HepG2 (cell line): ENCODE results near the gene TMCC1. TPM values are rescaled to one million over a fixed set of nuclear protein-coding genes. Genes with fewer than 3 reads are reported as not detected.

Experiments used
- ATAC-seq: fragments of 200-7000 bp; cut with Tn5 transposase; 3 replicates; pipeline ENCODE4 v1.9.1; 2020; ENCODE audit warnings: mild to moderate bottlenecking, moderate library complexity
- BruUV-seq: library from RNA; stranded (reverse); fragments of 400-500 nt; replicated peaks from 2 replicates; lab custom pipeline; 2021; lab: Mats Ljungman, UMichigan
- CTCF ChIA-PET: fragments of 300-600 bp; formaldehyde crosslinking; extraction: SDS; loops from one replicate; lab custom pipeline; 2021; ENCODE audit warnings: low total read pairs, inconsistent platforms, low intra/inter-chr PET ratio; lab: Yijun Ruan, JAX
- POLR2A ChIA-PET: fragments of 350-600 bp; sonication (Branson Sonifier 250); formaldehyde crosslinking; loops from one replicate; lab custom pipeline; 2020; ENCODE audit warnings: antibody characterized with exemption, inconsistent platforms; lab: Yijun Ruan, JAX
- DNase-seq: peaks from one replicate; pipeline ENCODE4 v3.0.0-alpha.2; 2015; ENCODE audit warnings: low spot score
- FAIRE-seq: peaks from 3 replicates; lab custom pipeline; 2011; peaks lifted over from hg19 to GRCh38; lab: Jason Lieb, UNC
- H2AFZ ChIP-seq: one replicate; pipeline ENCODE4 v1.6.1; 2011; ENCODE audit warnings: low read length, inconsistent platforms
- H3K27ac ChIP-seq: fragments of 300-600 bp; 3 replicates; pipeline ENCODE4 v1.8.0; 2011; ENCODE audit warnings: mixed run types, mild to moderate bottlenecking, mixed read lengths, low read length, inconsistent platforms; ENCODE audit not compliant: insufficient read depth; ENCODE audit errors: extremely low read length
- H3K27me3 ChIP-seq, 2 experiments: fragments of 200-600 bp in 1 of 2; 2 replicates in 1 of 2; 3 replicates in 1 of 2; pipeline versions ENCODE4 v1.6.0 to v1.8.0; 2011; ENCODE audit warnings: low read length in 2 of 2, mild to moderate bottlenecking in 2 of 2, moderate library complexity in 2 of 2, inconsistent platforms in 1 of 2; ENCODE audit not compliant: insufficient read depth in 2 of 2, control insufficient read depth in 1 of 2
- H3K36me3 ChIP-seq, 2 experiments: fragments of 200-600 bp in 1 of 2; replicated peaks in 1 of 2; 2 replicates in 1 of 2; 3 replicates in 1 of 2; pipeline versions ENCODE4 v1.5.1 to v1.8.0; 2011; ENCODE audit warnings: low read length in 2 of 2, inconsistent platforms in 1 of 2; ENCODE audit not compliant: insufficient read depth in 2 of 2, control insufficient read depth in 1 of 2
- H3K4me1 ChIP-seq: 2 replicates; pipeline ENCODE4 v1.5.1; 2012; ENCODE audit warnings: low read length, inconsistent platforms; ENCODE audit not compliant: insufficient read depth
- H3K4me2 ChIP-seq: 2 replicates; pipeline ENCODE4 v1.6.0; 2011; ENCODE audit warnings: low read depth, low read length, inconsistent platforms
- H3K4me3 ChIP-seq, 3 experiments: fragments of 200-600 bp in 1 of 3; sonication (generic), shearing (Covaris generic) in 1 of 3; replicated peaks in 1 of 3; 2 replicates each; pipeline ENCODE4 v1.5.1; 2011 to 2016; ENCODE audit warnings: low read length in 3 of 3, inconsistent platforms in 2 of 3, low read depth in 2 of 3, mild to moderate bottlenecking in 2 of 3, control low read depth in 1 of 3, mixed read lengths in 1 of 3; ENCODE audit not compliant: insufficient read depth in 1 of 3
- H3K79me2 ChIP-seq: one replicate; pipeline ENCODE4 v1.6.1; 2011; ENCODE audit warnings: low read length, inconsistent platforms; ENCODE audit not compliant: insufficient read depth
- H3K9ac ChIP-seq: 2 replicates; pipeline ENCODE4 v1.6.0; 2011; ENCODE audit warnings: mild to moderate bottlenecking, low read depth, low read length, inconsistent platforms; ENCODE audit not compliant: insufficient read depth
- H3K9me3 ChIP-seq: 2 replicates; pipeline ENCODE4 v1.5.1; 2012; ENCODE audit warnings: mild to moderate bottlenecking, low read length
- H4K20me1 ChIP-seq: 2 replicates; pipeline ENCODE4 v1.6.0; 2011; ENCODE audit warnings: inconsistent platforms, mild to moderate bottlenecking, low read length, moderate library complexity; ENCODE audit not compliant: insufficient read depth
- AFF4 ChIP-seq: sonication (generic); formaldehyde crosslinking; IDR thresholded peaks from 2 replicates; pipeline ENCODE4 v1.4.0; 2020; ENCODE audit warnings: missing genetic modification reagents
- CEBPB ChIP-seq: IDR thresholded peaks from 2 replicates; pipeline ENCODE4 v1.6.1; 2011; ENCODE audit warnings: low read depth, low read length, improper control_type of control experiment, borderline replicate concordance
- CENPX ChIP-seq: sonication (generic); formaldehyde crosslinking; IDR thresholded peaks from 2 replicates; pipeline ENCODE4 v1.9.0; 2021; ENCODE audit warnings: mild to moderate bottlenecking, missing genetic modification reagents, moderate library complexity
- FOSL1 ChIP-seq: sonication (generic); formaldehyde crosslinking; IDR thresholded peaks from 2 replicates; pipeline ENCODE4 v1.9.0; 2021; ENCODE audit warnings: missing genetic modification reagents, borderline replicate concordance
- GATAD1 ChIP-seq: IDR thresholded peaks from 2 replicates; pipeline ENCODE4 v1.6.1; 2016; ENCODE audit warnings: missing genetic modification reagents, missing compliant biosample characterization
- HDAC2 ChIP-seq: sonication (generic); formaldehyde crosslinking; IDR thresholded peaks from 2 replicates; pipeline ENCODE4 v1.4.0; 2020; ENCODE audit warnings: missing genetic modification reagents
- HOXA5 ChIP-seq: sonication (generic); formaldehyde crosslinking; IDR thresholded peaks from 2 replicates; pipeline ENCODE4 v1.4.0; 2020; ENCODE audit warnings: missing genetic modification reagents
- MIXL1 ChIP-seq: IDR thresholded peaks from 2 replicates; pipeline ENCODE4 v1.6.1; 2016
- MXD4 ChIP-seq: IDR thresholded peaks from 2 replicates; pipeline ENCODE4 v1.6.1; 2016; ENCODE audit warnings: mild to moderate bottlenecking, missing biosample characterization, missing genetic modification reagents
- NBN ChIP-seq: fragments of 450-650 bp; conservative IDR thresholded peaks from 2 replicates; pipeline ENCODE4 v1.6.1; 2017
- NFATC3 ChIP-seq: sonication (generic); formaldehyde crosslinking; IDR thresholded peaks from 2 replicates; pipeline ENCODE4 v1.5.1; 2020; ENCODE audit warnings: mild to moderate bottlenecking, missing genetic modification reagents
- STAG1 ChIP-seq: sonication (generic); formaldehyde crosslinking; IDR thresholded peaks from 2 replicates; pipeline ENCODE4 v1.4.0; 2020; ENCODE audit warnings: missing genetic modification reagents
- THAP8 ChIP-seq: sonication (generic); formaldehyde crosslinking; IDR thresholded peaks from 2 replicates; pipeline ENCODE4 v1.5.1; 2020; ENCODE audit warnings: missing genetic modification reagents, mild to moderate bottlenecking, borderline replicate concordance
- ZNF264 ChIP-seq: sonication (generic); formaldehyde crosslinking; IDR thresholded peaks from 2 replicates; pipeline ENCODE4 v1.4.0; 2020; ENCODE audit warnings: missing genetic modification reagents
- ZNF562 ChIP-seq: sonication (generic); formaldehyde crosslinking; IDR thresholded peaks from 2 replicates; pipeline ENCODE4 v1.8.0; 2022; ENCODE audit warnings: missing genetic modification reagents, borderline replicate concordance
- ZNF777 ChIP-seq: sonication (generic); formaldehyde crosslinking; IDR thresholded peaks from 2 replicates; pipeline ENCODE4 v1.4.0; 2020; ENCODE audit warnings: missing genetic modification reagents
- ZSCAN20 ChIP-seq: sonication (generic); formaldehyde crosslinking; IDR thresholded peaks from 2 replicates; pipeline ENCODE4 v1.4.0; 2020; ENCODE audit warnings: missing genetic modification reagents, mild to moderate bottlenecking, borderline replicate concordance
- WGBS: methylation state at CpG from one replicate; pipeline ENCODE4 v1.1.6; 2017; ENCODE audit warnings: low lambda C conversion rate; 5-methylcytosine and 5-hydroxymethylcytosine counted together
- in situ Hi-C: cut with HindIII; loops from 2 replicates; pipeline ENCODE4 v1.10.0; 2017; ENCODE audit warnings: low pct_unique_long_range_greater_than_20kb; ENCODE audit not compliant: extremely low pct_ligation_motif_present
- intact Hi-C: fragments of 100-400 bp; cut with micrococcal nuclease; formaldehyde crosslinking; loops from one replicate; pipeline ENCODE4 v1.10.0; 2022; ENCODE audit not compliant: unreplicated experiment
- polyA plus RNA-seq, 8 experiments: library from polyadenylated mRNA; depleted of rRNA in 3 of 8; stranded (reverse) in 7 of 8; unstranded in 1 of 8; fragments of >200 nt; fragmentation: Illumina TruSeq in 4 of 8; extraction: Trizol in 4 of 8; gene quantifications; 2 replicates each; pipeline versions ENCODE4 v1.2.1 to v1.2.3, GENCODE V29; 2011 to 2016; ENCODE audit warnings: low read depth in 4 of 8, missing spikeins in 1 of 8, mixed read lengths in 1 of 8; ENCODE audit not compliant: insufficient read depth in 1 of 8
- total RNA-seq, 5 experiments: library from RNA; depleted of rRNA; stranded (reverse); fragments of >200 nt; fragmentation: Illumina TruSeq; extraction: Trizol; gene quantifications; 2 replicates each; pipeline ENCODE4 v1.2.3, GENCODE V29; 2016; ENCODE audit warnings: low read depth in 1 of 5

The TMCC1 gene
- total and polyA plus RNA-seq, 2 of the 13 experiments (the other 11 are each of a cell fraction or from before 2014, with no cell fraction given), result 12.1 to 264 TPM

- Histone ChIP-seq H3K27me3 (no peaks in the 10 kb centered on the region), H3K9ac (no peak overlapping the region), H3K4me2 (no peak overlapping the region), H2AFZ (no peak overlapping the region), H3K4me3 (no peak overlapping the region), H3K36me3 (peaks cover 1 to 7% of the 10 kb centered on the region in 2 experiments), H3K27ac (no peak overlapping the region), H3K9me3 (no peaks in the 10 kb centered on the region), H3K4me1 (0 out of 2 replicates have a peak, but pooled peaks cover 5% of the 10 kb centered on the region), H4K20me1 (no peaks in the 10 kb centered on the region), H3K79me2 (no peaks in the 10 kb centered on the region)
- FAIRE-seq (no peak), ATAC-seq (no peak), DNase-seq (no peak)
- in situ Hi-C loops, result loop anchor here (5.0 to 10.0 kb wide), 2 partner anchors 103 to 204 kb away; no protein-coding TSS in a partner anchor
- intact Hi-C loops, result no loop called here
- no TSS peak for BruUV-seq
- ChIA-PET CTCF (no interaction called here), POLR2A (no interaction called here)
- no peak for TF ChIP-seq ZNF562
- no peak for TF ChIP-seq NFATC3 (CRISPR knock-in tag)
- peak; percentile 26; the same call in 1 of the 2 replicates for TF ChIP-seq CEBPB
- TF ChIP-seq FOSL1 (CRISPR knock-in tag), result no peak
- no peak for TF ChIP-seq ZSCAN20 (CRISPR knock-in tag)
- 97% methylated on average over 1 of the region's 1 CpG for WGBS
These were observed 62.0 kb downstream of the TMCC1 start for GRCh38 chr3:129831503-129831902.

- no TSS peak for BruUV-seq
- peak; percentile 83 for DNase-seq
- 0 out of 2 replicates have a peak, but pooled peaks have one; percentile 36 for TF ChIP-seq MXD4 (CRISPR knock-in tag)
- TF ChIP-seq THAP8 (CRISPR knock-in tag), result no peak
- TF ChIP-seq HDAC2 (CRISPR knock-in tag), result no peak
- no peak for TF ChIP-seq ZNF264 (CRISPR knock-in tag)
- peak; percentile 21; the same call in 1 of the 2 replicates for TF ChIP-seq GATAD1 (CRISPR knock-in tag)
- no peak for TF ChIP-seq CENPX (CRISPR knock-in tag)
- TF ChIP-seq NBN, result no peak
- peak; percentile 95 for TF ChIP-seq STAG1 (CRISPR knock-in tag)
- no peak for TF ChIP-seq ZNF777 (CRISPR knock-in tag)
- no peak for TF ChIP-seq HOXA5 (CRISPR knock-in tag)
- peak; percentile 77 for TF ChIP-seq MIXL1 (CRISPR knock-in tag)
- no peak for TF ChIP-seq AFF4
These were observed 63.9 kb downstream of the TMCC1 start for GRCh38 chr3:129829640-129830039.

More at GRCh38 chr3:129829640-129830039, 63.9 kb downstream of the TMCC1 start:
- Histone ChIP-seq H3K4me2 (no peak overlapping the region), H4K20me1 (no peaks in the 10 kb centered on the region), H3K36me3 (peaks cover 1 to 7% of the 10 kb centered on the region in 2 experiments), H3K27me3 (no peaks in the 10 kb centered on the region), H3K9ac (no peak overlapping the region), H3K9me3 (no peaks in the 10 kb centered on the region), H2AFZ (no peak overlapping the region), H3K79me2 (no peaks in the 10 kb centered on the region), H3K4me1 (peaks cover 6% of the 10 kb centered on the region; the same call in 1 of the 2 replicates), H3K27ac (no peak overlapping the region), H3K4me3 (no peak overlapping the region)
- ChIA-PET CTCF (interaction anchor here (0.7 to 2.1 kb wide), 4 partner anchors 104 to 340 kb away, joined by 3 to 10 read pairs (median 8); no protein-coding TSS in a partner anchor), POLR2A (interaction anchor here (1.0 to 1.3 kb wide), 2 partner anchors 202 to 339 kb away, joined by 4 read pairs; no protein-coding TSS in a partner anchor)
- intact Hi-C loops, result loop anchor here (1.0 to 5.0 kb wide), 5 partner anchors 105 to 447 kb away; no protein-coding TSS in a partner anchor
- peak; percentile 89 for ATAC-seq
- in situ Hi-C loops, result loop anchor here (5.0 to 10.0 kb wide), 2 partner anchors 105 to 202 kb away; no protein-coding TSS in a partner anchor
- peak; percentile 82 for FAIRE-seq
